K562 (cell line): ENCODE data around the gene DZIP3. TPM values are rescaled to one million over a fixed set of nuclear protein-coding genes. Genes with fewer than 3 reads are reported as not detected.

Source experiments
- BDP1 ChIP-seq: IDR thresholded peaks from 3 replicates; pipeline ENCODE4 v1.6.1; 2011; ENCODE audit not compliant: insufficient read length, insufficient read depth
- C11orf30 ChIP-seq: fragments of 450-650 bp; IDR thresholded peaks from 2 replicates; pipeline ENCODE4 v1.6.1; 2016; ENCODE audit warnings: low read depth, mild to moderate bottlenecking
- CHD1 ChIP-seq: fragments of 200-600 bp; sonication (generic); IDR thresholded peaks from one replicate; pipeline ENCODE4 v1.6.1; 2012; ENCODE audit warnings: mild to moderate bottlenecking, moderate library complexity, low read length, inconsistent platforms
- DEAF1 ChIP-seq: fragments of 450-650 bp; formaldehyde crosslinking; IDR thresholded peaks from 2 replicates; pipeline ENCODE4 v1.4.0; 2020; ENCODE audit warnings: mild to moderate bottlenecking, moderate library complexity
- EHMT2 ChIP-seq: fragments of 450-650 bp; IDR thresholded peaks from 2 replicates; pipeline ENCODE4 v1.6.1; 2018; ENCODE audit warnings: antibody characterized with exemption
- HLTF ChIP-seq: fragments of 450-650 bp; IDR thresholded peaks from 2 replicates; pipeline ENCODE4 v1.6.1; 2016
- KLF6 ChIP-seq: fragments of 250-450 bp; sonication (Bioruptor Pico); IDR thresholded peaks from 2 replicates; pipeline ENCODE4 v1.4.0; 2020; ENCODE audit warnings: mild to moderate bottlenecking, moderate library complexity, borderline replicate concordance
- MAFF ChIP-seq: IDR thresholded peaks from 2 replicates; pipeline ENCODE4 v1.6.1; 2012; ENCODE audit warnings: low read length, improper control_type of control experiment
- MAFK ChIP-seq: IDR thresholded peaks from 2 replicates; pipeline ENCODE4 v1.6.1; 2011; ENCODE audit warnings: low read length, improper control_type of control experiment
- NFYB ChIP-seq: IDR thresholded peaks from 2 replicates; pipeline ENCODE4 v1.6.1; 2011; ENCODE audit warnings: mild to moderate bottlenecking, moderate library complexity; ENCODE audit not compliant: insufficient read length; ENCODE audit errors: extremely low read depth
- POLR2AphosphoS2 ChIP-seq: IDR thresholded peaks from 2 replicates; pipeline ENCODE4 v1.6.1; 2012; ENCODE audit warnings: low read length, improper control_type of control experiment
- ZNF224 ChIP-seq: sonication (generic); formaldehyde crosslinking; IDR thresholded peaks from 2 replicates; pipeline ENCODE4 v1.8.0; 2022; ENCODE audit warnings: mild to moderate bottlenecking, missing genetic modification reagents
- ZNF263 ChIP-seq: sonication (generic); formaldehyde crosslinking; IDR thresholded peaks from 2 replicates; pipeline ENCODE4 v1.8.0; 2022; ENCODE audit warnings: mild to moderate bottlenecking, missing genetic modification reagents, borderline replicate concordance
- ZNF77 ChIP-seq: fragments of 250-450 bp; sonication (Bioruptor Pico); IDR thresholded peaks from 2 replicates; pipeline ENCODE4 v1.5.0; 2020
- polyA plus RNA-seq, 8 experiments: library from polyadenylated mRNA; depleted of rRNA in 4 of 8; stranded (reverse) in 5 of 8; unstranded in 3 of 8; fragments of >200 nt; fragmentation: Nextera tagmentation in 2 of 8; fragmentation: Illumina TruSeq in 1 of 8; extraction: Ambion mirVana in 2 of 8; extraction: Trizol in 1 of 8; gene quantifications; 2 replicates each; pipeline versions ENCODE4 v1.2.1 to v1.2.3, GENCODE V29; 2011 to 2014; ENCODE audit warnings: inconsistent platforms in 1 of 8, missing spikeins in 1 of 8
- total RNA-seq, 7 experiments: library from RNA; depleted of rRNA in 6 of 7; stranded (reverse); fragments of >200 nt in 6 of 7; fragmentation: Illumina TruSeq in 2 of 7; extraction: Trizol in 2 of 7; gene quantifications; 2 replicates each; pipeline versions ENCODE4 v1.2.1 to v1.2.3, GENCODE V29; 2011 to 2021; ENCODE audit warnings: low replicate concordance in 1 of 7
- TF ChIP-seq, protein P1 (sequence below): fragments of 450-650 bp; IDR thresholded peaks from 2 replicates; pipeline ENCODE4 v1.6.1; 2017; ENCODE audit warnings: antibody characterized with exemption, mild to moderate bottlenecking
- TF ChIP-seq, protein P2 (sequence below): fragments of 450-650 bp; conservative IDR thresholded peaks from 2 replicates; pipeline ENCODE4 v1.6.1; 2016; ENCODE audit warnings: missing genetic modification characterization, low read depth, mild to moderate bottlenecking, missing compliant biosample characterization, moderate library complexity
- TF ChIP-seq, protein P3 (sequence below): fragments of 450-650 bp; IDR thresholded peaks from 2 replicates; pipeline ENCODE4 v1.6.1; 2016; ENCODE audit warnings: mild to moderate bottlenecking
- TF ChIP-seq, protein P4 (sequence below): fragments of 450-650 bp; IDR thresholded peaks from 2 replicates; pipeline ENCODE4 v1.6.1; 2018; ENCODE audit warnings: mild to moderate bottlenecking, low read depth; ENCODE audit not compliant: partially characterized antibody

The DZIP3 gene
- total and polyA plus RNA-seq, 9 of the 15 experiments (the other 6 are each of a cell fraction or from before 2014, with no cell fraction given) = 3.5 to 9.7 (median 5.7) TPM

- TF ChIP-seq, protein P1, sequence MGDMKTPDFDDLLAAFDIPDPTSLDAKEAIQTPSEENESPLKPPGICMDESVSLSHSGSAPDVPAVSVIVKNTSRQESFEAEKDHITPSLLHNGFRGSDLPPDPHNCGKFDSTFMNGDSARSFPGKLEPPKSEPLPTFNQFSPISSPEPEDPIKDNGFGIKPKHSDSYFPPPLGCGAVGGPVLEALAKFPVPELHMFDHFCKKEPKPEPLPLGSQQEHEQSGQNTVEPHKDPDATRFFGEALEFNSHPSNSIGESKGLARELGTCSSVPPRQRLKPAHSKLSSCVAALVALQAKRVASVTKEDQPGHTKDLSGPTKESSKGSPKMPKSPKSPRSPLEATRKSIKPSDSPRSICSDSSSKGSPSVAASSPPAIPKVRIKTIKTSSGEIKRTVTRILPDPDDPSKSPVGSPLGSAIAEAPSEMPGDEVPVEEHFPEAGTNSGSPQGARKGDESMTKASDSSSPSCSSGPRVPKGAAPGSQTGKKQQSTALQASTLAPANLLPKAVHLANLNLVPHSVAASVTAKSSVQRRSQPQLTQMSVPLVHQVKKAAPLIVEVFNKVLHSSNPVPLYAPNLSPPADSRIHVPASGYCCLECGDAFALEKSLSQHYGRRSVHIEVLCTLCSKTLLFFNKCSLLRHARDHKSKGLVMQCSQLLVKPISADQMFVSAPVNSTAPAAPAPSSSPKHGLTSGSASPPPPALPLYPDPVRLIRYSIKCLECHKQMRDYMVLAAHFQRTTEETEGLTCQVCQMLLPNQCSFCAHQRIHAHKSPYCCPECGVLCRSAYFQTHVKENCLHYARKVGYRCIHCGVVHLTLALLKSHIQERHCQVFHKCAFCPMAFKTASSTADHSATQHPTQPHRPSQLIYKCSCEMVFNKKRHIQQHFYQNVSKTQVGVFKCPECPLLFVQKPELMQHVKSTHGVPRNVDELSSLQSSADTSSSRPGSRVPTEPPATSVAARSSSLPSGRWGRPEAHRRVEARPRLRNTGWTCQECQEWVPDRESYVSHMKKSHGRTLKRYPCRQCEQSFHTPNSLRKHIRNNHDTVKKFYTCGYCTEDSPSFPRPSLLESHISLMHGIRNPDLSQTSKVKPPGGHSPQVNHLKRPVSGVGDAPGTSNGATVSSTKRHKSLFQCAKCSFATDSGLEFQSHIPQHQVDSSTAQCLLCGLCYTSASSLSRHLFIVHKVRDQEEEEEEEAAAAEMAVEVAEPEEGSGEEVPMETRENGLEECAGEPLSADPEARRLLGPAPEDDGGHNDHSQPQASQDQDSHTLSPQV = peak; percentile 60
- no peak for TF ChIP-seq ZNF224 (CRISPR knock-in tag)
- TF ChIP-seq ZNF77 = no peak
- TF ChIP-seq MAFK = 0 out of 2 replicates have a peak, but pooled peaks have one; percentile 16
- no peak for TF ChIP-seq CHD1
- TF ChIP-seq, protein P2, sequence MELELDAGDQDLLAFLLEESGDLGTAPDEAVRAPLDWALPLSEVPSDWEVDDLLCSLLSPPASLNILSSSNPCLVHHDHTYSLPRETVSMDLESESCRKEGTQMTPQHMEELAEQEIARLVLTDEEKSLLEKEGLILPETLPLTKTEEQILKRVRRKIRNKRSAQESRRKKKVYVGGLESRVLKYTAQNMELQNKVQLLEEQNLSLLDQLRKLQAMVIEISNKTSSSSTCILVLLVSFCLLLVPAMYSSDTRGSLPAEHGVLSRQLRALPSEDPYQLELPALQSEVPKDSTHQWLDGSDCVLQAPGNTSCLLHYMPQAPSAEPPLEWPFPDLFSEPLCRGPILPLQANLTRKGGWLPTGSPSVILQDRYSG = no peak
- TF ChIP-seq, protein P3, sequence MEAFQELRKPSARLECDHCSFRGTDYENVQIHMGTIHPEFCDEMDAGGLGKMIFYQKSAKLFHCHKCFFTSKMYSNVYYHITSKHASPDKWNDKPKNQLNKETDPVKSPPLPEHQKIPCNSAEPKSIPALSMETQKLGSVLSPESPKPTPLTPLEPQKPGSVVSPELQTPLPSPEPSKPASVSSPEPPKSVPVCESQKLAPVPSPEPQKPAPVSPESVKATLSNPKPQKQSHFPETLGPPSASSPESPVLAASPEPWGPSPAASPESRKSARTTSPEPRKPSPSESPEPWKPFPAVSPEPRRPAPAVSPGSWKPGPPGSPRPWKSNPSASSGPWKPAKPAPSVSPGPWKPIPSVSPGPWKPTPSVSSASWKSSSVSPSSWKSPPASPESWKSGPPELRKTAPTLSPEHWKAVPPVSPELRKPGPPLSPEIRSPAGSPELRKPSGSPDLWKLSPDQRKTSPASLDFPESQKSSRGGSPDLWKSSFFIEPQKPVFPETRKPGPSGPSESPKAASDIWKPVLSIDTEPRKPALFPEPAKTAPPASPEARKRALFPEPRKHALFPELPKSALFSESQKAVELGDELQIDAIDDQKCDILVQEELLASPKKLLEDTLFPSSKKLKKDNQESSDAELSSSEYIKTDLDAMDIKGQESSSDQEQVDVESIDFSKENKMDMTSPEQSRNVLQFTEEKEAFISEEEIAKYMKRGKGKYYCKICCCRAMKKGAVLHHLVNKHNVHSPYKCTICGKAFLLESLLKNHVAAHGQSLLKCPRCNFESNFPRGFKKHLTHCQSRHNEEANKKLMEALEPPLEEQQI = no peak
- no peak for TF ChIP-seq DEAF1 (CRISPR knock-in tag)
- TF ChIP-seq C11orf30 = peak; percentile 48
- TF ChIP-seq EHMT2 = no peak
- no peak for TF ChIP-seq BDP1
- TF ChIP-seq KLF6 (CRISPR knock-in tag) = no peak
- no peak for TF ChIP-seq HLTF
- no peak for TF ChIP-seq ZNF263 (CRISPR knock-in tag)
- TF ChIP-seq MAFF = peak; percentile 11; the same call in 1 of the 2 replicates
- TF ChIP-seq POLR2AphosphoS2 = no peak
- TF ChIP-seq NFYB = no peak
- TF ChIP-seq, protein P4, sequence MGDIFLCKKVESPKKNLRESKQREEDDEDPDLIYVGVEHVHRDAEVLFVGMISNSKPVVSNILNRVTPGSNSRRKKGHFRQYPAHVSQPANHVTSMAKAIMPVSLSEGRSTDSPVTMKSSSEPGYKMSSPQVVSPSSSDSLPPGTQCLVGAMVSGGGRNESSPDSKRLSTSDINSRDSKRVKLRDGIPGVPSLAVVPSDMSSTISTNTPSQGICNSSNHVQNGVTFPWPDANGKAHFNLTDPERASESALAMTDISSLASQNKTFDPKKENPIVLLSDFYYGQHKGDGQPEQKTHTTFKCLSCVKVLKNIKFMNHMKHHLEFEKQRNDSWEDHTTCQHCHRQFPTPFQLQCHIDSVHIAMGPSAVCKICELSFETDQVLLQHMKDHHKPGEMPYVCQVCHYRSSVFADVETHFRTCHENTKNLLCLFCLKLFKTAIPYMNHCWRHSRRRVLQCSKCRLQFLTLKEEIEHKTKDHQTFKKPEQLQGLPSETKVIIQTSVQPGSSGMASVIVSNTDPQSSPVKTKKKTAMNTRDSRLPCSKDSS = no peak
Observed at GRCh38 chr3:108599677-108600409, 10.3 kb downstream of the DZIP3 start (continued).
